ENCODE measurements around the gene RHBDF2.

DNA sequence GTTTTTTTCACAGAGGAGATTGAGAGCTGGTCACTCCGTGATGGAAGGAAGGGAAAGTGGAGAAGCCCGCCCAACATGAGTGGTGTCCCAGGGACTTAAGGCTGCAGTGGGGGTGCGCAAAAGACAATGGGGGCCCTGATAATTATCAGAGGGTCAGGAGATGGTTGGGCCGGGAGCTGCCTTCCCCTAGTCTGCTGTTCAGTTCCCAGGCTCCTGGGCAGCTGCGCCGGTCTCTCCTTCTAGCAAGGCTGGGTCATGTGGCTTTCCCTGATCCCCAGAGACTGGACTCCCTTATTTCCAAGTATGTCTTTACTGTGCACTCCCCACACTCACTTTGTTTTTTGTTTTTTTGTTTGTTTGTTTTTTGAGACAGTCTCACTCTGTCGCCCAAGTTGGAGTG lies 20.0 kb upstream of the RHBDF2 start:
- TF ChIP-seq CTCF (IDR thresholded peaks at IDR 0.05) (no peak), USF1 (CRISPR knock-in tag; IDR thresholded peaks at IDR 0.05) (no peak), MAX (CRISPR knock-in tag; IDR thresholded peaks at IDR 0.05) (no peak), PRRX2 (CRISPR knock-in tag; IDR thresholded peaks at IDR 0.05) (no peak), NR2C2 (CRISPR knock-in tag; IDR thresholded peaks at IDR 0.05) (no peak), STAT6 (CRISPR knock-in tag; conservative IDR thresholded peaks at IDR 0.05; ENCODE audit: low read depth) (no peak), SP1 (CRISPR knock-in tag; conservative IDR thresholded peaks at IDR 0.05) (no peak), CBFB (CRISPR knock-in tag; IDR thresholded peaks at IDR 0.05; ENCODE audit: low read depth) (no peak)
- TF ChIP-seq, protein P1, sequence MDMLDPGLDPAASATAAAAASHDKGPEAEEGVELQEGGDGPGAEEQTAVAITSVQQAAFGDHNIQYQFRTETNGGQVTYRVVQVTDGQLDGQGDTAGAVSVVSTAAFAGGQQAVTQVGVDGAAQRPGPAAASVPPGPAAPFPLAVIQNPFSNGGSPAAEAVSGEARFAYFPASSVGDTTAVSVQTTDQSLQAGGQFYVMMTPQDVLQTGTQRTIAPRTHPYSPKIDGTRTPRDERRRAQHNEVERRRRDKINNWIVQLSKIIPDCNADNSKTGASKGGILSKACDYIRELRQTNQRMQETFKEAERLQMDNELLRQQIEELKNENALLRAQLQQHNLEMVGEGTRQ (CRISPR knock-in tag; IDR thresholded peaks at IDR 0.05) = no peak
- TF ChIP-seq, protein P2, sequence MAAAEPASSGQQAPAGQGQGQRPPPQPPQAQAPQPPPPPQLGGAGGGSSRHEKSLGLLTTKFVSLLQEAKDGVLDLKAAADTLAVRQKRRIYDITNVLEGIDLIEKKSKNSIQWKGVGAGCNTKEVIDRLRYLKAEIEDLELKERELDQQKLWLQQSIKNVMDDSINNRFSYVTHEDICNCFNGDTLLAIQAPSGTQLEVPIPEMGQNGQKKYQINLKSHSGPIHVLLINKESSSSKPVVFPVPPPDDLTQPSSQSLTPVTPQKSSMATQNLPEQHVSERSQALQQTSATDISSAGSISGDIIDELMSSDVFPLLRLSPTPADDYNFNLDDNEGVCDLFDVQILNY (CRISPR knock-in tag; IDR thresholded peaks at IDR 0.05) = no peak
- TF ChIP-seq, protein P3, sequence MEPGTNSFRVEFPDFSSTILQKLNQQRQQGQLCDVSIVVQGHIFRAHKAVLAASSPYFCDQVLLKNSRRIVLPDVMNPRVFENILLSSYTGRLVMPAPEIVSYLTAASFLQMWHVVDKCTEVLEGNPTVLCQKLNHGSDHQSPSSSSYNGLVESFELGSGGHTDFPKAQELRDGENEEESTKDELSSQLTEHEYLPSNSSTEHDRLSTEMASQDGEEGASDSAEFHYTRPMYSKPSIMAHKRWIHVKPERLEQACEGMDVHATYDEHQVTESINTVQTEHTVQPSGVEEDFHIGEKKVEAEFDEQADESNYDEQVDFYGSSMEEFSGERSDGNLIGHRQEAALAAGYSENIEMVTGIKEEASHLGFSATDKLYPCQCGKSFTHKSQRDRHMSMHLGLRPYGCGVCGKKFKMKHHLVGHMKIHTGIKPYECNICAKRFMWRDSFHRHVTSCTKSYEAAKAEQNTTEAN (CRISPR knock-in tag; IDR thresholded peaks at IDR 0.05) = no peak

Measured in WTC11 (cell line).